Vagina (tissue), 2 donors: ENCODE data around the gene FADS6. TPM values are rescaled to one million over a fixed set of nuclear protein-coding genes. Genes with fewer than 3 reads are reported as not detected.

ENCODE experiments used
- DNase-seq, 2 donors: peaks; one replicate each; pipeline ENCODE4 v3.0.0-alpha.2; 2017; ENCODE audit errors: extremely low spot score in 2 of 2
- H3K27ac ChIP-seq: fragments of 200-600 bp; sonication (generic); one replicate; pipeline ENCODE4 v1.5.1; 2019
- H3K27me3 ChIP-seq: fragments of 200-600 bp; sonication (generic); one replicate; pipeline ENCODE4 v1.5.1; 2019
- H3K36me3 ChIP-seq, 2 donors: fragments of 200-600 bp; sonication (generic); one replicate each; pipeline ENCODE4 v1.5.1; 2017 to 2019
- H3K4me1 ChIP-seq: fragments of 200-600 bp; sonication (generic); one replicate; pipeline ENCODE4 v1.5.1; 2019
- H3K4me3 ChIP-seq, 2 donors: fragments of 200-600 bp; sonication (generic); 1 replicate in 1 of 2; 2 replicates in 1 of 2; pipeline ENCODE4 v1.5.1; 2016 to 2019
- H3K9me3 ChIP-seq: fragments of 200-600 bp; sonication (generic); one replicate; pipeline ENCODE4 v1.5.1; 2019
- CTCF ChIP-seq, 3 experiments: fragments of 450-650 bp in 2 of 3; fragments of 200-600 bp in 1 of 3; sonication (generic) in 1 of 3; IDR thresholded peaks; one replicate each; pipeline ENCODE4 v1.5.1; 2017 to 2019; ENCODE audit warnings: antibody characterized with exemption in 3 of 3, mild to moderate bottlenecking in 2 of 3, moderate library complexity in 2 of 3
- POLR2A ChIP-seq, 2 donors: fragments of 450-650 bp; IDR thresholded peaks; one replicate each; pipeline ENCODE4 v1.6.1; 2017; ENCODE audit warnings: antibody characterized with exemption in 2 of 2, mild to moderate bottlenecking in 2 of 2, moderate library complexity in 2 of 2
- POLR2AphosphoS5 ChIP-seq, 2 donors: sonication (generic); formaldehyde crosslinking; IDR thresholded peaks; one replicate each; pipeline ENCODE4 v1.9.0; 2017; ENCODE audit warnings: antibody characterized with exemption in 2 of 2, mild to moderate bottlenecking in 2 of 2, low read depth in 1 of 2; ENCODE audit not compliant: insufficient read depth in 1 of 2
- intact Hi-C: fragments of 100-400 bp; cut with DNase I; formaldehyde crosslinking; loops from one replicate; pipeline ENCODE4 v1.15.1; 2023
- total RNA-seq: library from RNA; depleted of rRNA; stranded (reverse); fragments of >200 nt; gene quantifications from one replicate; pipeline ENCODE4 v1.2.3, GENCODE V29; 2016

The FADS6 gene
- total RNA-seq, 1 donor from 2014 or later = 1.5 TPM

DNA sequence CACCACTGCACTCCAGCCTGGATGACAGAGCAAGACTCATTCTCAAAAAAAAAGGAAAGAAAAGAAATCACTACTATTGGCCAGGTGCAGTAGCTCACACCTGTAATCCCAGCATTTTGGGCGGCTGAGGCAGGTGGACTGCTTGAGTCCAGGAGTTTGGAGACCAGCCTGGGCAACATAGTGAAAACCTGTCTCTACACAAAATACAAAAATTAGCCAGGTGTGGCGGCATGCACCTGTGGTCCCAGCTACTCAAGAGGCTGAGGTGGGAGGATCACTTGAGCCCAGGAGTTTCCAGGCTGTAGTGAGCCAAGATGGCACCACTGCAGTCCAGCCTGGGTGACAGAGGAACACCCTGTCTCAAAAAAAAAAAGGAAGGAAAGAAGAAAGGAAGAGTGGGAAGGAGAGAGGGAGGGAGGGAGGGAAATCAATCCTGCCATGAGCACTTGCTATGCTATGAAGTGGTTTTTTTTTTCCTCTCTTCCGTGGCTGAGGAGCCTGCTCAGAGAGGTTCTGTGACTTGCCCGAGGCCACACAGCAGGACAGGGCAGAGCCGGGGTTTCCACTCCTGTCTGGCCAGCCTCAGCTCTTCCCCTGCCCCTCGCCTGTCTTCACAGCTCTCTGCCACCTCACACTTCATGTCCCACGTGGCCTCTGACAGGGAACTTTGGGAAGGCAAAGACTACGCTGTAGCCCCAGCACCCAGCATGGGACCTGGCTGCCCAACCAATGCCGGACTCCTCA is 44.6 kb downstream of the FADS6 start:
- Histone ChIP-seq H3K27ac (no peak overlapping the region), H3K9me3 (no peaks in the 10 kb centered on the region), H3K4me1 (peaks cover 9% of the 10 kb centered on the region), H3K36me3 (no peaks in the 10 kb centered on the region), H3K27me3 (peaks cover 13% of the 10 kb centered on the region), H3K4me3 (no peak overlapping the region)
- intact Hi-C loops = no loop called here
- no peak for DNase-seq
- TF ChIP-seq CTCF (IDR thresholded peaks at IDR 0.05) = no peak
- TF ChIP-seq POLR2AphosphoS5 (IDR thresholded peaks at IDR 0.05; ENCODE audit: insufficient read depth in 1 of 2, low read depth in 1 of 2) = no peak
- TF ChIP-seq POLR2A (IDR thresholded peaks at IDR 0.05) = no peak

DNA sequence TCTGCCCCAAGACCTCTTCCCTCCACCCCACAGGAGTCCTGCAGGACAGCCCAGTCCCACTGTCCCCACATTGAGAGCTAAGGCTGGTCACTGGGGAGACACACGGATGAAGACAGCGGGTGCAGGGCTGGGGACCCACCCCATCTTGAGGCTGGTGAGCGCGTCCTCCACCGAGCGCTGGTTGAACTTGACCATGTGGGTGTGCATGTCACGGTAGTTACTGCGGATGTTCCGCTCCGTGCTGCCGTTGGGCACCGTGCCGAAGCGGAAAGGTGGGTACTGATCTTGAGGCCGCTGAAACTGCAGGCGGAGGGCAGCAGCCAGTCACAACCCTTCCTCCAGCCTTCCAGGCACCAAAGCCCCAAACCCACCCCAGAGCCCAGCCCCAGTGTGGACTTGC is 46.8 kb downstream of the FADS6 start:
- DNase-seq = no peak
- intact Hi-C loops = no loop called here
- H3K36me3 ChIP-seq = no peaks in the 10 kb centered on the region
- H3K4me3 ChIP-seq = no peak overlapping the region
- peaks cover 2% of the 10 kb centered on the region for H3K27me3 ChIP-seq
- no peaks in the 10 kb centered on the region for H3K9me3 ChIP-seq
- H3K4me1 ChIP-seq = peaks cover 13% of the 10 kb centered on the region
- TF ChIP-seq CTCF (IDR thresholded peaks at IDR 0.05) (no peak), POLR2AphosphoS5 (IDR thresholded peaks at IDR 0.05; ENCODE audit: insufficient read depth in 1 of 2, low read depth in 1 of 2) (no peak), POLR2A (IDR thresholded peaks at IDR 0.05) (no peak)
- no peak overlapping the region for H3K27ac ChIP-seq

DNA sequence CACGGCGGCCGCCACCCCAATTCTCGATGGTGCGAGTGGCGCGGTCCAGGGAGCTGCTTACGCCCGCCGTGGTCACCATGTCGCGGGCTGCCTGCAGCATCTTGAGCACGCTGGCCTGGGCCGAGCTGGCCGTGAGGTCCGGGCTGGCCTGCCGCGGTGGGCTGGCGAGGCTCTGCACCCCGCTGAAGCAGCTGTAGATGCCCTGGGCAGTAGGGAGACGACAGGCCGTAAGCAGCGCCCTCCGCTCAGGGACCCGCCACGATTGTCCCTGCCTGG is 50.1 kb downstream of the FADS6 start:
- Histone ChIP-seq H3K4me1 (peaks cover 30% of the 10 kb centered on the region), H3K27me3 (no peaks in the 10 kb centered on the region), H3K27ac (no peak overlapping the region), H3K36me3 (no peaks in the 10 kb centered on the region), H3K9me3 (no peaks in the 10 kb centered on the region), H3K4me3 (peak overlapping the region in 1 of 2 donors; percentile 50)
- no peak for DNase-seq
- TF ChIP-seq POLR2A (IDR thresholded peaks at IDR 0.05) (no peak), POLR2AphosphoS5 (IDR thresholded peaks at IDR 0.05; ENCODE audit: insufficient read depth in 1 of 2, low read depth in 1 of 2) (no peak), CTCF (IDR thresholded peaks at IDR 0.05) (no peak)
- intact Hi-C loops = no loop called here

- H3K27ac ChIP-seq = no peak overlapping the region
- intact Hi-C loops = no loop called here
Measured at GRCh38 chr17:74842599-74843351, 50.7 kb downstream of the FADS6 start.

More at GRCh38 chr17:74842599-74843351, 50.7 kb downstream of the FADS6 start:
- no peaks in the 10 kb centered on the region for H3K9me3 ChIP-seq
- peaks cover 30% of the 10 kb centered on the region for H3K4me1 ChIP-seq
- H3K27me3 ChIP-seq = no peaks in the 10 kb centered on the region
- no peaks in the 10 kb centered on the region for H3K36me3 ChIP-seq
- DNase-seq = no peak
- TF ChIP-seq POLR2A (IDR thresholded peaks at IDR 0.05) (no peak), CTCF (IDR thresholded peaks at IDR 0.05) (peak in 2 of 3 experiments; percentile 9 to 29), POLR2AphosphoS5 (IDR thresholded peaks at IDR 0.05; ENCODE audit: insufficient read depth in 1 of 2, low read depth in 1 of 2) (no peak)
- peak overlapping the region; percentile 35 to 50 for H3K4me3 ChIP-seq
